ENCODE data around the gene SNRPF. TPM values are rescaled to one million over a fixed set of nuclear protein-coding genes. Genes with fewer than 3 reads are reported as not detected.

SNRPF gene
- total RNA-seq, 1 donor from 2014 or later, result 36.9 TPM

GRCh38 chr12:95851606-95852005 lies 7.1 kb upstream of the SNRPF start:
- no peak overlapping the region for H3K4me3 Mint-ChIP-seq
- no peak for DNase-seq (ENCODE audit: low spot score in 2 of 2, unreplicated experiment in 2 of 2)
- TF ChIP-seq CTCF (IDR thresholded peaks at IDR 0.05; ENCODE audit: unreplicated experiment), result no peak
- no peaks in the 10 kb centered on the region for H3K9me3 Mint-ChIP-seq
- H3K27ac Mint-ChIP-seq, result no peak overlapping the region
- no peaks in the 10 kb centered on the region for H3K4me1 Mint-ChIP-seq
- H3K27me3 Mint-ChIP-seq (ENCODE audit: low read depth), result peaks cover 8% of the 10 kb centered on the region
- no peaks in the 10 kb centered on the region for H3K36me3 Mint-ChIP-seq

- no peak for DNase-seq (ENCODE audit: low spot score in 2 of 2, unreplicated experiment in 2 of 2)
- no peaks in the 10 kb centered on the region for H3K36me3 Mint-ChIP-seq
- no peaks in the 10 kb centered on the region for H3K9me3 Mint-ChIP-seq
- H3K4me1 Mint-ChIP-seq, result no peaks in the 10 kb centered on the region
- no peak overlapping the region for H3K27ac Mint-ChIP-seq
- TF ChIP-seq CTCF (IDR thresholded peaks at IDR 0.05; ENCODE audit: unreplicated experiment), result no peak
- no peak overlapping the region for H3K4me3 Mint-ChIP-seq
- peaks cover 8% of the 10 kb centered on the region for H3K27me3 Mint-ChIP-seq (ENCODE audit: low read depth)
Measured at GRCh38 chr12:95852133-95852532, 6.6 kb upstream of the SNRPF start.

- Mint-ChIP-seq H3K4me3 (no peak overlapping the region), H3K9me3 (peaks cover 7% of the 10 kb centered on the region), H3K27me3 (ENCODE audit: low read depth) (peaks cover 1% of the 10 kb centered on the region), H3K36me3 (peaks cover 15% of the 10 kb centered on the region), H3K27ac (no peak overlapping the region), H3K4me1 (peaks cover 5% of the 10 kb centered on the region)
- TF ChIP-seq CTCF (IDR thresholded peaks at IDR 0.05; ENCODE audit: unreplicated experiment), result no peak
- DNase-seq (ENCODE audit: low spot score in 2 of 2, unreplicated experiment in 2 of 2), result no peak
Measured at GRCh38 chr12:95857156-95857555, 1.6 kb upstream of the SNRPF start.

GRCh38 chr12:95857799-95858198 lies 953 bp upstream of the SNRPF start:
- no peak for TF ChIP-seq CTCF (IDR thresholded peaks at IDR 0.05; ENCODE audit: unreplicated experiment)
- peaks cover 9% of the 10 kb centered on the region for H3K9me3 Mint-ChIP-seq
- DNase-seq (ENCODE audit: low spot score in 2 of 2, unreplicated experiment in 2 of 2), result no peak
- no peak overlapping the region for H3K27ac Mint-ChIP-seq
- H3K36me3 Mint-ChIP-seq, result peaks cover 21% of the 10 kb centered on the region
- H3K27me3 Mint-ChIP-seq (ENCODE audit: low read depth), result peaks cover 1% of the 10 kb centered on the region
- H3K4me1 Mint-ChIP-seq, result peaks cover 5% of the 10 kb centered on the region
- no peak overlapping the region for H3K4me3 Mint-ChIP-seq

GRCh38 chr12:95859344-95859816 lies 628 bp downstream of the SNRPF start:
- no peak for TF ChIP-seq CTCF (IDR thresholded peaks at IDR 0.05; ENCODE audit: unreplicated experiment)
- peaks cover 12% of the 10 kb centered on the region for H3K9me3 Mint-ChIP-seq
- peaks cover 1% of the 10 kb centered on the region for H3K27me3 Mint-ChIP-seq (ENCODE audit: low read depth)
- peaks cover 33% of the 10 kb centered on the region for H3K36me3 Mint-ChIP-seq
- H3K27ac Mint-ChIP-seq, result no peak overlapping the region
- peaks cover 5% of the 10 kb centered on the region for H3K4me1 Mint-ChIP-seq
- DNase-seq (ENCODE audit: low spot score in 2 of 2, unreplicated experiment in 2 of 2), result no peak
- H3K4me3 Mint-ChIP-seq, result no peak overlapping the region

Measured in mesothelial cell of epicardium (in vitro differentiated cells).